Stimulated activated CD4-positive, alpha-beta T cell treated with anti-CD3 and anti-CD28 coated beads, TNF-alpha, amount 100 ng/mL, for 24 hours (primary cell): ENCODE measurements around the gene ALDH18A1.
"Not testable (repeated sequence)": the region's sequence is repeated elsewhere in the genome, so short reads cannot be mapped to it uniquely, and the experiment has no call there.

Experiments used
- DNase-seq, 3 experiments: peaks; one replicate each; pipeline ENCODE4 v3.0.0-alpha.2; 2020; ENCODE audit warnings: low read depth in 3 of 3

The ALDH18A1 gene

DNA sequence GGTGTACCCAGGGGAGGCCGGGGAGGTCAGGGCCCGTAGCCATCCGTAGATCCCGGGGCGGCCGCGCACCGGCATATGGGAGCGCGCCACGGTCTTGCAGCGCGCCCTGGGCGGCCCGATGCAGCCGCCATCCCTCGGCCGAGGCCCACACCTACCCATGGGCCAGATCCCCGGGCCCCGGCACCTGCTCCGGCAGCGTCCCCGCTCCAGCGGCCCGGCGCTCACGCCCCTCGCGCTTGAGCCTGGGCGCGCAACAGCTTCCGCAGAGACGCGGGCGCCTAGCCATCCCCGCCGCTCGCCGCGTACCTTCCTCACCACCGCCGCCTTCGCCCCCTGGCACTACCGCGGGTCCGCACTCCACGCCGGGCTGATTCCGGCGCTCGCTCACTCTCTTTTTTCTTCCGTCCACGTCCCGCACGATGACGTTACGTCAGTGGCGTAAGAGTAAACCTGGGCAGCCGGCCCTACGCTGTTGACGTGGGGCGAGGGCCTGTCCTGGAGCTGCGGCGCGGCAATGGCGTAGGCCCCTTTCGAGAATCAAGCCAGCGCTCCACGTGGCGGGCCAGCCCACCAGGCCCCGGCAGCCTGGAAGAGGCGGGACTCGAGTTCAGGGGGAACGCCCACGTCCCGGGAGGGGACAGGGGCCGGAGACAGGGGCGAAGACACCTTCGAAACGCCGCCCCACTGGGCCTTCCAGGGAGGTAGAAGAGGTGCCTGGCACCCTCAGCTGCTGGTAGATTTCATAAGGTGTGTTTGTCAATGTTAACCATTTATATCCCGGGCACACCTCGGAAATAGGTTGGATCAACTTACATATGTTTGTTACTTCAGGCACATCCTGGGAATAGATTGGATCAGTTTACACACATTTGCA is at the start of gene ALDH18A1:
ALDH18A1 (minus strand) TSS at position 421 of the 874 bp plus-strand sequence. CDS start 3,334 bp downstream, outside the sequence.
- peak; percentile 82 to 91 (median 83) for DNase-seq

DNA sequence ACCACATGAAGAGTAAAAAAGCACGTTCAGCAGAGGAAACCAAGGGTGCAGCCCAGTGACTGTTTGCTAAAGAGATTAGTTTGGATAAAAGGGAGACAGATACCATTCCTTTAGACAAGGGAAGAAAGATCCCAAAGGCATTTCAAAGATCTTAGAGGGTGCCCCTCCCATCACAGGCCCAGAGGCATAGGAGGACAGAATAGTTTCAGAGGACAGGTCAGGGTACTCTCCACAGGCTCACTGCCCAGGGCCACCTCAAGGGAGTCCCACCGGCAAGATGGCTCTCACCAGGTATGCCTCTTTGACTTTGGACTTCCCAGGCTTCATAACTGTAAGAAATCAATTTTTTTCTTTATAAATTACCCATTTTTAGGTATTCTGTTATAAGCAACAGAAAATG is 41.9 kb upstream of the ALDH18A1 start:
- no peak for DNase-seq

DNA sequence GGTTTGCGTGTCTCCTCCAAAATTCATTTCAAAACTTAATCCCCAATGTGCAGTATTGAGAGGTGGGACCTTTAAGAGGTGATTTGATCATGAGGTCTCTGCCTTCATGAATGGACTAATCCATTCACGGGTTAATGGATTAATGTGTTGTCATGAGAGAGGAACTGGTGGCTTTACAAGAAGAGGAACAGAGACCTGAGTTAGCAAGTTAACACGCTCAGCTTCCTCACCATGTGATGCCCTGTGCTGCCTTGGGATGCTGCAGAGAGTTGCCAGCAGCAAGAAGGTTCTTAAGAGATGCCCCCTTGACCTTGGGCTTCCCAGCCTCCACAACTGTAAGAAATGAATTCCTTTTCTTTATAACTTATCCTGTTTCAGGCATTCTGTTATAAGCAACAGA is 40.9 kb upstream of the ALDH18A1 start:
- no peak for DNase-seq

DNA sequence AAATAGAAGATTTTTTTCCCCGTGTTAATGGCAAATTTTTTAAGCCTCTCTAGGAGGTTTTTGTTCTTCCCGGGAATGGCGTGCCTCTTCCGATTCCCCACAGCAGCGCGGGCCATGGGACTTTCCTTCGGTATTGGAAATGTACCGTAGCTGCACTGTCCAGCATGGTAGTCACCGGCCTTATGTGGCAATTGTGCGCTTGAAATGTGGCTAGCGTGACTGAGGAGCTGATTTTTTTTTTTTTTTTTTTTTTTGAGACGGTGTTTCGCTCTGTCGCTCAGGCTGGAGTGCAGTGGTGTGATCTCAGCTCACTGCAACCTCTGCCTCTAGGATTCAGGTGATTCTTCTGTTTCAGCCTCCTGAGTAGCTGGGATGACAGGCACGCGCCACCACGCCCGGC is 38.2 kb upstream of the ALDH18A1 start:
- DNase-seq, result no peak

DNA sequence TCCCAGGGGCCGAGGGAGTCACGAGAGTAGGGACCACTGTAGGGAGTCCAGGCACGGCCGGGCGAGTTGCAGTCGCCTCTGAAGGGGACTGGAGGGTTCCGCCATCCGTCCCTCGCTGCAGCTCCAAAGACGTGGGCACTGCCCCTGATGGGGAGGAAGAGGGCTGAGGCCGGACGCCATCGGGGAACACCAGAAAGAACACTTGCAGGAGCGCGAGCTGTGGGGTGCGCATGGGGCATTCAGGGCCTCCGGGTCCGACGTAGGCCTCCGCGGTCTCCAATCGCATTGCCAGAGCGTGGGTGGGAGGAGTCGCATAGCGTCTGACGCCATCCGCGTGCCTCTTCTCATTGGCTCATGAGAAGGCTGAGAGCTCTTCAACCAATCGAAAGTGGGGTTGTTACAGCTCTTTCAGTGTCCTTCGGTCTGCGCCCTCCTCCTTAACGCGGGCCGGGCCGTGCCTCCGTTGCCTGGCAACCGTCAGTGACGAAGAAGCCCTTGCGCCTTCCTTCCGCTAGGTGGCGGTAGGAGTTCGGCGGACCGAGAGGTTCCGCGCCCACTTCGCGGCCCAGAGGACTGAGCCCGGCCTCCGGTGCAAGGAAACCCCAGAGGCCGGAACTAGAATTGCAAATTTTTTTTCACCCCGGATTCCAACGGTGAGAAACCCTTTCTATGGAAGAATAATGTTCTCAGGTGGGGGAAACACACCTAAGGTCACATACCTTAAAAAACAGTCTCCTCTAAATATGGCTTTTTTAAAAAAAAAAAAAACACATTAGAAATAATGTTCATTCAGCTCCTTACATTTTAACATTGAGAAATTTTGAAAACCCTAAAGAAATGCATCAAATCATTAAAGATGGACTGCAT is 37.4 kb upstream of the ALDH18A1 start, which contains the start of gene TCTN3:
TCTN3 (minus strand) TSS at position 260 of the 867 bp plus-strand sequence; CDS start at position 232, 28 bp downstream.
- DNase-seq, result peak; percentile 89 to 94 (median 90)

DNA sequence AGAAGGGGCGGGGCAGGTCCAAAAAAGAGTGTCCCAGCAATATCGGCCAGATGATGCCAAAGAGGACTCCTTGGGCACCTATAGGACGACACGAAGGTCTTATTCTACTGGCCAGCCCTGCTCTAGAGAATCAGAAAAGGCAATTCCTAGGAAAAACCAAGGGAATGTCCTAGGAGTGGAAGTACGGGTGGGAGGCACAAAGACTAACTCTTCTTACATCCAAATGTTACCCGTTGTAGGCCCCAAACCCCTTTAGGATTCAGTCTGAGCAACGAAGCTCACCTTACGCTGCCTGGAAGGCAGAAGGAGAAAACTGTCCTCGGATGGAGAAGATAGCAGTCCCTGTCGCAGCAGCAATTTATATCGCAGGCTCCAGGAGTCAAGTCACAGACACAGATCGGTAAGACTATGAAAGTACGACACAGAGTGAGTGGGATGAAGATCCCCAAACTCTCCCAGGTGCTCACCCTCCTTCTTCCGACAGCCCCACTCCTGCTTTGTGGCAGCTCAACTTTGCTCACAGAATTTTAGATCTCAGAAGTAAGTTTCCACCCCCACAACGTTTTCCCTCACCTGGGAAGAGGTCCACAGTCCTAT is 36.7 kb upstream of the ALDH18A1 start:
- DNase-seq, result no peak

DNA sequence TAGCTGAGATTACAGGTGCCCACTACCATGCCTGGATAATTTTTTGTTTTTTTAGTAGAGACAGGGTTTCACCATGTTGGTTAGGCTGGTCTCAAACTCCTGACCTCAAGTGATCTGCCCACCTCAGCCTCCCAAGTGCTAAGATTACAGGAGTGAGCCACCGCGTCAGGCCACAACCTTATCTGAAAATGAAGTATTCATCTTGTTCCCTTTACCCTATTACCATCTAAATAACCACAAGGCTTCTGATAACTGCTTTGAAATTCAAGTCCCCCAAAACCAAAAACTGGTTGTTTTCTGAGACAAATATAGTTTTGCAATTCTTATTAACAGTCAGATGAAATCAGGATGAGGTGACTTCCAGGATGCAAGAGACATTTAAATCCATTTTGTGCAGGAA is 34.8 kb upstream of the ALDH18A1 start:
- DNase-seq, result no peak

DNA sequence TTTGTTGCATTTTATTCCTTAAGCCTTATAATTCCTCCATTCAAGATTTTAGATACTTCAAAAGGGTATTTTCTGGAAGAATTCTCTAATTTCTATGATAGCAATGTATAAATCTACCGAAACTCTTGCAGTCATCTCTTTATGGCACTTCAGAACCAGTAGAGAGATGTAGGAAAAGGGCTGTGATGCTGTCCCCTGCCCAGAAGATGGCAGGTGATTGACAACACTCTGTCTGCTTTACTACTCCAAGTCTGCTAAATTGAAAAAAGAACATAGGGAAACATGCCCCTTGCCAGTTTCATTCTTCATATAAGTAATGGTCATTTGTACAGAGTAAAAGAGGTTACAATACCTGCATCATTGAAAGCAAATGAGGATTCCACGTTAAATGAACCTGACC is 32.1 kb upstream of the ALDH18A1 start:
- no peak for DNase-seq

DNA sequence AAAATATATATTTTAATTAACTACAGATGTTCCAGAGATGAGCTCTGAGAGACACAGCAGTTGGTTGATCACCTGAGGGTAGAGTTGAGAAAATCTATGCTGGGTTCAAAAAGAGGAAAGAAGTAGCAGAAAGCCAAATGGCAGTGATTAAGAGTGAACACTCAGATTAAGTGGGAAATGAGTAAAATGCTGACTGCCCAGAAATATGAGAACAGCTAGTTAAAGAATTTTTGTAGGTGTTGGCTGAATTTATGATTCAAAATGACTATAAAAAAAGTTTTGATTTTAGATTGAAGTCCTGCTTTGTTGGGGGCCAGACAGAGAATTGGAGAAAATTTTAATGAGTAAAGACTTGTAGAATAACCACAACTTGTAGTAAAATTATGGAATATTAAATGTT is 27.5 kb upstream of the ALDH18A1 start:
- no peak for DNase-seq

DNA sequence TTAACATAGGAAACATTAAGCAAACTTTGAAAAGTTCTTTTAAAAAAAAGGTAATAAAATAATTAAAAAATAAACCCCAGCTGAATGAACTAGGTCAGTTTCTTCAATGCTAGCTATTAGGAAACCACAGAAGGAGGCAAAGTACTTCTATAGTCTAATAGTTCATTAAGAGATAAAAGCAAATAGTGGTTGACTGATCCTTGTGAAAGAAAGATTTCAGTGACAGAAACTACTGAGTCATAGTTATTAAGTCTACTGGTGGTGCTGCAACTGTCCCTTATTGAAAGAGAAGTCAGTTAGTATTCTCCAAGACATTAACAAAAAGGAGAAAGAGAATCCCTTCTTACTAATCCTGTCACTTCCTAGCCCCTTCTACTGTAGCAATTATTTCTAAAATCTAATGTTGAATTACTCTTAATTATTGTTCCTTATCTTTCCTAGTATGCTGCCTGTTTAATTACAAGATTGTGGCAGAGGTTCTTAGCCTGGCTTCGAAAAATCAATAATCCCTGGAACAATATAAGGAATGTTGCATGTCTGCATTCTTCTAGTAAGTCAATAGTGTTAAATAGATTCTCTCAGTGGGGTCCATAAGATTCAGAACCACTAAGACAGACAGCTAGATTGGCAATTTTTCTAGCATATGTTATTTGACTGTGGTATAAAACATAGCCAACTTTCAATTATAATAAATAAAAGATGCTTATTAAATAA is 19.0 kb upstream of the ALDH18A1 start:
- no peak for DNase-seq

DNA sequence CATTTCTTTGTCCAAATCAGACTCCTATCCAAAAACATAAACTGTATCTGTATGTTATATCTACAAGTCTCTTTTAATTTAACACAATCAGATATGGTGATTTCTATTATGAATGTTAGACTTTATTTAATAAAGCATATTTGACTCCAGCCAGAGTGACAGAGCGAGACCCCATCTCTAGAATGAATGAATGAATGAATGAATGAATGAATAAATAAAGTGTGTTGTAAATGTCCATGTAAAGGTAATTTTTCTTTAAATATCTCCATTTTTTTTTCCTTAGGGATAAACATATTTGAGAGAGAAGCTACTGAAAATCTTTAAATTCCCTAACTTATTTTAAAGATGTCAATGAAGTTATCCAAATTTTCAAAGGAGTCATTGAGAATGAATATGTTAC is 18.1 kb upstream of the ALDH18A1 start:
- no peak for DNase-seq

DNA sequence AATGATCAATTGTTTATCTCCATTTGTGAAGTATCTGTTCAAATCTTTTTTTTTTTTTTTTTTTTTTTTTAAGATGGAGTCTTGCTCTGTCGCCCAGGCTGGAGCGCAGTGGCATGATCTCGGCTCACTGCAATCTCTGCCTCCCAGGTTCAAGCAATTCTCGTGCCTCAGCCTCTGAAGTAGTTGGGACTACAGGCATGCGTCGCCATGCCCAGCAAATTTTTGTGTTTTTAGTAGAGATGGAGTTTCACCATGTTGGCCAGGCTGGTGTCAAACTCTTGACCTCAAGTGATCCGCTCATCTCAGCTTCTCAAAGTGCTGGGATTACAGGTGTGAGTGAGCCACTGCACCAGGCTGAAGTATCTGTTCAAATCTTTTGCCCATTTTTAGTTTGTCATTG is 16.1 kb upstream of the ALDH18A1 start:
- DNase-seq, result not testable (repeated sequence)

DNA sequence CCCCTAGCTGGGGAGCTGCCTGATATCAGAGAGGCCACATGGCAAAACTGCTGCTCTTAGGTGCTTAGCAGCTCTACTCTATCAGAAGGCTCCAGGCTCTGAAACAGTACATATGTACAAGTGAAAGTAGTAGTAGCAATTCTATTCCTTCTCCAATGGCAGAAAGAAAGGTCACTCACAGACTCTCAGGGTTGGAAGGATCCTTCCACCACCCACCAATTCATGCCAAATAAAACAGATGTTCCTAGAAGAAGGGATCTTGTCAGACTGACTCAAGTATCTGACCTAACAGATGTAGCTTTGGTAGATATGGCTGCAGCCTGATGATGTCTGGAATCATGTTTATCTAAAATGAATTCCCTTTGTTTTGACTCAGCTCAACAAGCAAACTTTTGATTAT is 8.0 kb upstream of the ALDH18A1 start:
- DNase-seq, result no peak

DNA sequence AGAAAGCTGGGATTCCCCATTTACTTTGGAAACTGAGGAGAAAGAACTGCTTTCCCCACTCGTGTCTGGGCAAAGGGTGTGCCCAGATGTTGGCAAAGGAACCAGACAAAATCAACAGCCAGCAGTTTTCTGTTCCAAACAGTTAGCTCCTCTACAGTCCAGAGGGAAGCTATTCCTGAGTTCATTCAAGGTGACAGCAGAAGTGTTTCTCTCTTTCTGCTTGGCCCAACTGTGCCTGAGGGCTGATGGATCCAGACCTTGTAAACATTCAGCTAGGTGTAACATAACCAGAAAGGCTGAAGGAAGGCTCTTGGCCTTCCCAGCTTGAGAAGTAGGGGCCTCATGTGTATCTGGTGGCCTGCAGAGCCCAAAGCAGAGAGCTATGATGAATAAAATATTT is 7.0 kb upstream of the ALDH18A1 start:
- no peak for DNase-seq

DNA sequence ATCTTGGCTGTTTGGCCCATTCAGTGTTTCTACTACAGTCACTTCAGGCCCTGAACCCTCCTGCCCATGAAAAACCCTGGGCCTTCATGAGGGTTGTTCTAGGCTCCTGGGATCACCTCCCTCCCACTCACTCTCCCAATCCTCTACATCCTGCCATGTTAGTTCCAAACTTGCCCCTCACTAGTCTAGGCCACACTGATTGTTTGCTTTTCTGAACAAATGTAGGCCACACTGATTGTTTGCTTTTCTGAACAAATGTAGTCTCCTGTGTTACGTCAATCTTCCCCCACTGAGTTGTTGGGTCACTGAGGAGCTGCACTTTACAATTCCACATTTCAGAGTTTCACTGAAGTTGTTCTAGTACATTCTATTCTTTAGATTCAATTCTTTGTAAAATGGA is 5.3 kb upstream of the ALDH18A1 start:
- DNase-seq, result no peak

DNA sequence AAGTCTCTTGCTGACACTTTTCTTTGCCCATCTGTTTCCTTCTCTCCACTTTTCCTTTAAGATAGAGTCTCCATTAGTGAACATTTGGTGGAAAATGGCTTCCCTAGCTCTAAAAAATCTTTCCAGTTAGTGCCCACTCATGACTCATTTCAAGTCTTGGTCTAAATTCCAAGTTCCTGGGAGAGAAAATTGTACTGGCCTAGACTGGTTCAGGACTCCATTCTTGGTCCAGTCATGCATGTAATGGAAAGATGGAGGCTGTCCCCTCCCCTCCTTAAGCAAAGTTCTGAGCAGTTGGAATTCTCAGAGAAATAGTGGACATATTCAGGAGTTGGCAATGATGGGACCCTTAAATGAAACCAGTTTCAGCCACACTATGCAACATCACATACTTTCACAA is 3.8 kb upstream of the ALDH18A1 start:
- DNase-seq, result no peak

DNA sequence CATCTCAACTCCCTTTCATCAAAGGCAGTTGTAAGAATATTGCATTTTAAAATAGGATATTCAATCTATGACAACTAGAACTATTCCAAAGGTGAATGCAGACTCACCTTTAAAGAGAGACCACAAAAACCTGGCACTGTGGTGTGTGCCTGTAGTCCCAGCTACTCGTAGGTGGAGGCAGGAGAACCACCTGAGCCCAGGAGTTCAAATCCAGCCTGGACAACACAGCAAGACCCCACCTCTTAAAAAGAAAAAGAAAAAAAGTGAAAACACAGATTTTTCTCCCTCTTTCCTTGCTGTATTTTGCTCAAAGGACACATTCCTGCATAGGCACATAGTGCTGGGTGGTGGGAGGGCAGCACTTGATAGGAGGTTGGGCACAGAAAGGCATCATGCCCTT is 739 bp upstream of the ALDH18A1 start:
- DNase-seq, result no peak

DNA sequence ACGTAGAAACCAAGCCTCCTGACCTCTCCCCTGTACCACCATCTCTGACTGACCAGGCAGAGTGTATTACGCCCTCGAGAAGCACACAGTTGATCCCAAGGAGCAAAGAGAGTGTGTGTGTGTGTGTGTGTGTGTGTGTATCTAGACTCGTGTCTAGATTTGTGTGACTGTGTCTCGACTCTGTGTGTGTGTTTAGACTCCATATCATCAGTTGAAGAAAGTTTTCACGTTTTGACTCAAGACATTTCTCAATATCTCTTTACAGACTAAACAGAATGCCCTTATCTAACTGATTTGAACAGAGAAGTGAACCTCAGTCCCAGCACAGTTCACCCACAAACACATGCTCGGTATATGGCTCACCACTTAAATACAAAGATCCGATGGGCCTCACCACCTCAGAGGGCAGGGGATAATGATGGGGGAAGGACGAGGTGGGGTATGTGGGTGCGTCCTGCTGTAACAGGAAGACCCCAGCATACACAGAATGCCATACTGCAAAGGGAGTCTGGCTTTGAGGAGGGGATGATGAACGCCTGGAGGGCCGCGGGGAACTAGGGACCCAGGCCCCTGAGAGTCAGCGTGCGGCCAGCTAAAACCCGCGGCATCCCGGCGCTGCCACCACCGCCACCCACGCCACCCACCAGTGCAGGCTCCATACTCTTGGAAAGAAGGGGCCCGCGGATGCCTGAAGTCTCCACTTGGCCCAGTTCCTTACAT is 780 bp downstream of the ALDH18A1 start:
- peak in 1 of 3 experiments; percentile 12 for DNase-seq

DNA sequence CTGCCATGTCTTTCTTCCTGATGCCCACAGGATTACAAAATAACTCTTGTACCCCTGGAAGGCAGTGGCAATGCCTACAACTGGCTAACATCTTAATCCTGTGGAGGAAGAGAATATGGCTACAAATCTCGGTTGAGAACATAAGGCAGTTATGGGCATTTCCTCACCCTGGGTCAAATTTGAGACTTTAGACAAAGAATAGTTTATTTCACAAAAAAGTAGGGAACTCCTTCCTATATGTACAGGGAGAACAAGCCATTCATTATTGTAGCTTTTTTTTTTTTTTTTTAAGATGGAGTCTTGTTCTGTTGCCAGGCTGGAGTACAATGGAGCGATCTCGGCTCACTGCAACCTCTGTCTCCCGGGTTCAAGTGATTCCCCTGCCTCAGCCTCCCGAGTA is 2.6 kb downstream of the ALDH18A1 start:
- DNase-seq, result no peak

DNA sequence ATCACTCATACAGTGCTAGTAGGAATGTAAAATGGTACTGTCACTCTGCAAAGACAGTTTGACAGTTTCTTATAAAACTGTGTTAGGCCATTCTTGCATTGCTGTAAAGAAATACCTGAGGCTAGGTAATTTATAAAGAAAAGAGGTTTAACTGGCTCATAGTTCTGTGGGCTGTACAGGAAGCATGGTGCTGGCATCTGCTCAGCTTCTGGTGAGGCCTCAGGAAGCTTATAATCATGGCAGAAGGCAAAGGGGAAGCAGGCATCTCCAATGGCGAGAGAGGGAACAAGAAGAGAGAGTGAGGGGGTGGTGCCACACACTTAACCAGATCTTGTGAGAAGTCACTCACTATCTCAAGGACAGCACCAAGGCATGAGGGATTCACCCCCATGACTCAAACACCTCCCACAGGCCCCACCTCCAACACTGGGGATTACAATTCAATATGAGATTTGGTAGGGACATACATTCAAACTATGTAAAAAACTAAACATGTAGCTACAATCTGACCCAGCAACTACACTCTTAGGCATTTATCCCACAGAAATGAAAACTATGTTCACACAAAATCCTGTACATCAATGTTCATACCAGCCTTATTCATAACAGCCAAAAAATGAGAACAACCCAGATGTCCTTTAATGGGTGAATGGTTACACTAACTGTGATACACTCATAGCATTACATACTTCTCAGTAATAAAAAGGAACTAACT is 5.0 kb downstream of the ALDH18A1 start:
- no peak for DNase-seq
